HepG2 (cell line): ENCODE data around the gene NAV2. TPM values are rescaled to one million over a fixed set of nuclear protein-coding genes. Genes with fewer than 3 reads are reported as not detected.

Source experiments
- ATAC-seq: fragments of 200-7000 bp; cut with Tn5 transposase; 3 replicates; pipeline ENCODE4 v1.9.1; 2020; ENCODE audit warnings: mild to moderate bottlenecking, moderate library complexity
- BruUV-seq: library from RNA; stranded (reverse); fragments of 400-500 nt; replicated peaks from 2 replicates; lab custom pipeline; 2021; lab: Mats Ljungman, UMichigan
- CTCF ChIA-PET: fragments of 300-600 bp; formaldehyde crosslinking; extraction: SDS; loops from one replicate; lab custom pipeline; 2021; ENCODE audit warnings: low total read pairs, inconsistent platforms, low intra/inter-chr PET ratio; lab: Yijun Ruan, JAX
- POLR2A ChIA-PET: fragments of 350-600 bp; sonication (Branson Sonifier 250); formaldehyde crosslinking; loops from one replicate; lab custom pipeline; 2020; ENCODE audit warnings: antibody characterized with exemption, inconsistent platforms; lab: Yijun Ruan, JAX
- DNase-seq: peaks from one replicate; pipeline ENCODE4 v3.0.0-alpha.2; 2015; ENCODE audit warnings: low spot score
- FAIRE-seq: peaks from 3 replicates; lab custom pipeline; 2011; peaks lifted over from hg19 to GRCh38; lab: Jason Lieb, UNC
- H2AFZ ChIP-seq: one replicate; pipeline ENCODE4 v1.6.1; 2011; ENCODE audit warnings: low read length, inconsistent platforms
- H3K27ac ChIP-seq: fragments of 300-600 bp; 3 replicates; pipeline ENCODE4 v1.8.0; 2011; ENCODE audit warnings: mixed run types, mild to moderate bottlenecking, mixed read lengths, low read length, inconsistent platforms; ENCODE audit not compliant: insufficient read depth; ENCODE audit errors: extremely low read length
- H3K27me3 ChIP-seq, 2 experiments: fragments of 200-600 bp in 1 of 2; 2 replicates in 1 of 2; 3 replicates in 1 of 2; pipeline versions ENCODE4 v1.6.0 to v1.8.0; 2011; ENCODE audit warnings: low read length in 2 of 2, mild to moderate bottlenecking in 2 of 2, moderate library complexity in 2 of 2, inconsistent platforms in 1 of 2; ENCODE audit not compliant: insufficient read depth in 2 of 2, control insufficient read depth in 1 of 2
- H3K36me3 ChIP-seq, 2 experiments: fragments of 200-600 bp in 1 of 2; replicated peaks in 1 of 2; 2 replicates in 1 of 2; 3 replicates in 1 of 2; pipeline versions ENCODE4 v1.5.1 to v1.8.0; 2011; ENCODE audit warnings: low read length in 2 of 2, inconsistent platforms in 1 of 2; ENCODE audit not compliant: insufficient read depth in 2 of 2, control insufficient read depth in 1 of 2
- H3K4me1 ChIP-seq: 2 replicates; pipeline ENCODE4 v1.5.1; 2012; ENCODE audit warnings: low read length, inconsistent platforms; ENCODE audit not compliant: insufficient read depth
- H3K4me2 ChIP-seq: 2 replicates; pipeline ENCODE4 v1.6.0; 2011; ENCODE audit warnings: low read depth, low read length, inconsistent platforms
- H3K4me3 ChIP-seq, 3 experiments: fragments of 200-600 bp in 1 of 3; sonication (generic), shearing (Covaris generic) in 1 of 3; replicated peaks in 1 of 3; 2 replicates each; pipeline ENCODE4 v1.5.1; 2011 to 2016; ENCODE audit warnings: low read length in 3 of 3, inconsistent platforms in 2 of 3, low read depth in 2 of 3, mild to moderate bottlenecking in 2 of 3, control low read depth in 1 of 3, mixed read lengths in 1 of 3; ENCODE audit not compliant: insufficient read depth in 1 of 3
- H3K79me2 ChIP-seq: one replicate; pipeline ENCODE4 v1.6.1; 2011; ENCODE audit warnings: low read length, inconsistent platforms; ENCODE audit not compliant: insufficient read depth
- H3K9ac ChIP-seq: 2 replicates; pipeline ENCODE4 v1.6.0; 2011; ENCODE audit warnings: mild to moderate bottlenecking, low read depth, low read length, inconsistent platforms; ENCODE audit not compliant: insufficient read depth
- H3K9me3 ChIP-seq: 2 replicates; pipeline ENCODE4 v1.5.1; 2012; ENCODE audit warnings: mild to moderate bottlenecking, low read length
- H4K20me1 ChIP-seq: 2 replicates; pipeline ENCODE4 v1.6.0; 2011; ENCODE audit warnings: inconsistent platforms, mild to moderate bottlenecking, low read length, moderate library complexity; ENCODE audit not compliant: insufficient read depth
- CBX1 ChIP-seq: IDR thresholded peaks from one replicate; pipeline ENCODE4 v1.6.1; 2016; ENCODE audit warnings: antibody characterized with exemption, low read depth
- FIP1L1 ChIP-seq: fragments of 200-400 bp; formaldehyde crosslinking; IDR thresholded peaks from 2 replicates; pipeline ENCODE4 v1.6.1; 2018; ENCODE audit warnings: low read depth, mild to moderate bottlenecking, low read length, moderate library complexity, borderline replicate concordance; ENCODE audit not compliant: insufficient read depth
- HNF4A ChIP-seq: sonication (generic); formaldehyde crosslinking; IDR thresholded peaks from 2 replicates; pipeline ENCODE4 v1.4.0; 2020; ENCODE audit warnings: missing genetic modification reagents
- JDP2 ChIP-seq: sonication (generic); formaldehyde crosslinking; IDR thresholded peaks from 2 replicates; pipeline ENCODE4 v1.8.1; 2022; ENCODE audit warnings: missing genetic modification reagents, borderline replicate concordance
- NRL ChIP-seq: sonication (generic); formaldehyde crosslinking; IDR thresholded peaks from 2 replicates; pipeline ENCODE4 v1.5.0; 2020; ENCODE audit warnings: missing genetic modification reagents, mild to moderate bottlenecking, moderate library complexity, borderline replicate concordance
- PRMT3 ChIP-seq: sonication (generic); formaldehyde crosslinking; IDR thresholded peaks from 2 replicates; pipeline ENCODE4 v1.8.1; 2022; ENCODE audit warnings: low read depth, mild to moderate bottlenecking, moderate library complexity, missing genetic modification reagents, borderline replicate concordance
- RARA ChIP-seq: IDR thresholded peaks from 2 replicates; pipeline ENCODE4 v1.6.1; 2016; ENCODE audit warnings: missing genetic modification reagents, missing compliant biosample characterization
- RFX3 ChIP-seq: IDR thresholded peaks from 2 replicates; pipeline ENCODE4 v1.6.1; 2016; ENCODE audit warnings: missing biosample characterization, missing genetic modification reagents
- SP2 ChIP-seq: sonication (generic); formaldehyde crosslinking; IDR thresholded peaks from 2 replicates; pipeline ENCODE4 v1.5.1; 2020; ENCODE audit warnings: mild to moderate bottlenecking, missing genetic modification reagents
- STAG1 ChIP-seq: sonication (generic); formaldehyde crosslinking; IDR thresholded peaks from 2 replicates; pipeline ENCODE4 v1.4.0; 2020; ENCODE audit warnings: missing genetic modification reagents
- ZC3H13 ChIP-seq: sonication (generic); formaldehyde crosslinking; IDR thresholded peaks from 2 replicates; pipeline ENCODE4 v1.8.1; 2023; ENCODE audit warnings: mild to moderate bottlenecking, missing genetic modification reagents, moderate library complexity
- whole genome bisulfite sequencing: methylation state at CpG from one replicate; pipeline ENCODE4 v1.1.6; 2017; ENCODE audit warnings: low lambda C conversion rate; 5-methylcytosine and 5-hydroxymethylcytosine counted together
- in situ Hi-C: cut with HindIII; loops from 2 replicates; pipeline ENCODE4 v1.10.0; 2017; ENCODE audit warnings: low pct_unique_long_range_greater_than_20kb; ENCODE audit not compliant: extremely low pct_ligation_motif_present
- intact Hi-C: fragments of 100-400 bp; cut with micrococcal nuclease; formaldehyde crosslinking; loops from one replicate; pipeline ENCODE4 v1.10.0; 2022; ENCODE audit not compliant: unreplicated experiment
- polyA plus RNA-seq, 8 experiments: library from polyadenylated mRNA; depleted of rRNA in 3 of 8; stranded (reverse) in 7 of 8; unstranded in 1 of 8; fragments of >200 nt; fragmentation: Illumina TruSeq in 4 of 8; extraction: Trizol in 4 of 8; gene quantifications; 2 replicates each; pipeline versions ENCODE4 v1.2.1 to v1.2.3, GENCODE V29; 2011 to 2016; ENCODE audit warnings: low read depth in 4 of 8, missing spikeins in 1 of 8, mixed read lengths in 1 of 8; ENCODE audit not compliant: insufficient read depth in 1 of 8
- total RNA-seq, 5 experiments: library from RNA; depleted of rRNA; stranded (reverse); fragments of >200 nt; fragmentation: Illumina TruSeq; extraction: Trizol; gene quantifications; 2 replicates each; pipeline ENCODE4 v1.2.3, GENCODE V29; 2016; ENCODE audit warnings: low read depth in 1 of 5
- TF ChIP-seq, protein P1 (sequence below): sonication (generic); formaldehyde crosslinking; IDR thresholded peaks from 2 replicates; pipeline ENCODE4 v1.4.0; 2020; ENCODE audit warnings: missing genetic modification reagents, mild to moderate bottlenecking, borderline replicate concordance
- TF ChIP-seq, protein P2 (sequence below): sonication (generic); formaldehyde crosslinking; IDR thresholded peaks from 2 replicates; pipeline ENCODE4 v1.4.0; 2020; ENCODE audit warnings: missing genetic modification reagents, borderline replicate concordance

NAV2 gene
- total and polyA plus RNA-seq, 2 of the 13 experiments (the other 11 are each of a cell fraction or from before 2014, with no cell fraction given) = 9.3 to 34.6 TPM

DNA sequence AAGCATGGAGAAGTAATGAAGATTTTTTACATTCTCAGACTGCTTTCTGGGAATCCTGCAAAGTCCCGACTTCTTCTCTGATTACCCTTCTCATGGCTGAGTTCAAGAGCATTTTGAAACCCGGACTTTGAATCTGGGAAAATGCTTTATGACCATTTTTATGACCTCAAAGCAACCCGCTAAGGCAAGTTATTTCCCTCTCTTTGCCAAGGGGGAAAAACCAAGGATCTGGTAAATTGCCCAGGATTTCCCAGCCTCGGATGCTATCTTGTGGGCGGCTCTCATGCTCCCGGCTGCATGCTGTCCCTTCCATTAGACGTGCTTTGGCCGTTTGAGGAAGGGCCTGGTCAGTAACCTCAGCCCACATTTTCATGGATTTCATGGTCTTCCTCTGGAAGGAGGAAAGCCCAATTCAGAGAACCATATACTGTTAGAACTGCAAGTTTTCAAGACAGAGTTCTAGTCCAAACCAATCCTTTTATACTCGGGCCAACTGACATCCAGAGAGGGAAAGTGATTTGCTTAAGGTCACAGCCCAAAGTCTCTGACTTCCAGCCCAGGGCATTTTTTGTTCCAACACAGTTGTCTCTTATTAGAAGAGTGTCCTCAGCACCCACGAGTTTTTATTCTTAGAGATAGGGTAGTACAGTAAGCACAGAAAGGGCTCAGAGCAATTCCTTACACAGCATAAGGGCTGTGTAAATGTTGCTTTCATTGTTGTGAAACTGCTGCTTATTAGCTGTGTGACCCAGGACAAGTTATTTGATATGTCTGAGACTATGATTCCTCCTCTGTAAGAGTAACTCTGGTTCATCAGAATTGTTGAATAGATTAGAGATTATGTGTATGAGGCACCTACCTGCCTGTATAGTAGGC lies 77.4 kb downstream of the NAV2 start (continued):
- no peak for TF ChIP-seq RFX3 (CRISPR knock-in tag)
- no peak for TF ChIP-seq SP2
- TF ChIP-seq JDP2 (CRISPR knock-in tag) = no peak
- TF ChIP-seq STAG1 (CRISPR knock-in tag) = no peak
- no peak for TF ChIP-seq ZC3H13 (CRISPR knock-in tag)
- TF ChIP-seq NRL (CRISPR knock-in tag) = no peak
- TF ChIP-seq PRMT3 (CRISPR knock-in tag) = no peak

GRCh38 chr11:19790831-19791552 lies 78.4 kb downstream of the NAV2 start:
- WGBS = 1% methylated on average over 8 of the region's 8 CpGs
- ATAC-seq = no peak
- no TSS peak for BruUV-seq
- FAIRE-seq = no peak
- no peaks in the 10 kb centered on the region for H3K9me3 ChIP-seq
- no peak for DNase-seq
- H3K4me3 ChIP-seq = no peak overlapping the region
- H3K27ac ChIP-seq = no peak overlapping the region
- H3K4me1 ChIP-seq = no peaks in the 10 kb centered on the region
- no peaks in the 10 kb centered on the region for H4K20me1 ChIP-seq
- ChIA-PET POLR2A (no interaction called here), CTCF (no interaction called here)
- no peaks in the 10 kb centered on the region for H3K79me2 ChIP-seq
- in situ Hi-C loops (no loop called here), intact Hi-C loops (no loop called here)
- no peak overlapping the region for H3K4me2 ChIP-seq
- H3K9ac ChIP-seq = no peak overlapping the region
- H3K27me3 ChIP-seq = peaks cover 0 to 25% of the 10 kb centered on the region in 2 experiments; a peak in 2 of 5 replicates
- no peaks in the 10 kb centered on the region for H3K36me3 ChIP-seq
- H2AFZ ChIP-seq = no peak overlapping the region
- TF ChIP-seq, protein P1, sequence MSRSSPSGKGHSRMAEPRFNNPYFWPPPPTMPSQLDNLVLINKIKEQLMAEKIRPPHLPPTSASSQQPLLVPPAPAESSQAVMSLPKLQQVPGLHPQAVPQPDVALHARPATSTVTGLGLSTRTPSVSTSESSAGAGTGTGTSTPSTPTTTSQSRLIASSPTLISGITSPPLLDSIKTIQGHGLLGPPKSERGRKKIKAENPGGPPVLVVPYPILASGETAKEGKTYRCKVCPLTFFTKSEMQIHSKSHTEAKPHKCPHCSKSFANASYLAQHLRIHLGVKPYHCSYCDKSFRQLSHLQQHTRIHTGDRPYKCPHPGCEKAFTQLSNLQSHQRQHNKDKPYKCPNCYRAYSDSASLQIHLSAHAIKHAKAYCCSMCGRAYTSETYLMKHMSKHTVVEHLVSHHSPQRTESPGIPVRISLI = no peak
- TF ChIP-seq, protein P2, sequence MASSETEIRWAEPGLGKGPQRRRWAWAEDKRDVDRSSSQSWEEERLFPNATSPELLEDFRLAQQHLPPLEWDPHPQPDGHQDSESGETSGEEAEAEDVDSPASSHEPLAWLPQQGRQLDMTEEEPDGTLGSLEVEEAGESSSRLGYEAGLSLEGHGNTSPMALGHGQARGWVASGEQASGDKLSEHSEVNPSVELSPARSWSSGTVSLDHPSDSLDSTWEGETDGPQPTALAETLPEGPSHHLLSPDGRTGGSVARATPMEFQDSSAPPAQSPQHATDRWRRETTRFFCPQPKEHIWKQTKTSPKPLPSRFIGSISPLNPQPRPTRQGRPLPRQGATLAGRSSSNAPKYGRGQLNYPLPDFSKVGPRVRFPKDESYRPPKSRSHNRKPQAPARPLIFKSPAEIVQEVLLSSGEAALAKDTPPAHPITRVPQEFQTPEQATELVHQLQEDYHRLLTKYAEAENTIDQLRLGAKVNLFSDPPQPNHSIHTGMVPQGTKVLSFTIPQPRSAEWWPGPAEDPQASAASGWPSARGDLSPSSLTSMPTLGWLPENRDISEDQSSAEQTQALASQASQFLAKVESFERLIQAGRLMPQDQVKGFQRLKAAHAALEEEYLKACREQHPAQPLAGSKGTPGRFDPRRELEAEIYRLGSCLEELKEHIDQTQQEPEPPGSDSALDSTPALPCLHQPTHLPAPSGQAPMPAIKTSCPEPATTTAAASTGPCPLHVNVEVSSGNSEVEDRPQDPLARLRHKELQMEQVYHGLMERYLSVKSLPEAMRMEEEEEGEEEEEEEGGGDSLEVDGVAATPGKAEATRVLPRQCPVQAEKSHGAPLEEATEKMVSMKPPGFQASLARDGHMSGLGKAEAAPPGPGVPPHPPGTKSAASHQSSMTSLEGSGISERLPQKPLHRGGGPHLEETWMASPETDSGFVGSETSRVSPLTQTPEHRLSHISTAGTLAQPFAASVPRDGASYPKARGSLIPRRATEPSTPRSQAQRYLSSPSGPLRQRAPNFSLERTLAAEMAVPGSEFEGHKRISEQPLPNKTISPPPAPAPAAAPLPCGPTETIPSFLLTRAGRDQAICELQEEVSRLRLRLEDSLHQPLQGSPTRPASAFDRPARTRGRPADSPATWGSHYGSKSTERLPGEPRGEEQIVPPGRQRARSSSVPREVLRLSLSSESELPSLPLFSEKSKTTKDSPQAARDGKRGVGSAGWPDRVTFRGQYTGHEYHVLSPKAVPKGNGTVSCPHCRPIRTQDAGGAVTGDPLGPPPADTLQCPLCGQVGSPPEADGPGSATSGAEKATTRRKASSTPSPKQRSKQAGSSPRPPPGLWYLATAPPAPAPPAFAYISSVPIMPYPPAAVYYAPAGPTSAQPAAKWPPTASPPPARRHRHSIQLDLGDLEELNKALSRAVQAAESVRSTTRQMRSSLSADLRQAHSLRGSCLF (CRISPR knock-in tag) = no peak
- TF ChIP-seq CBX1 (no peak), HNF4A (CRISPR knock-in tag) (no peak), RARA (no peak), FIP1L1 (no peak)
